Psoas muscle (tissue), 8 donors: Measurements from ENCODE around the gene MYORG. TPM values are rescaled to one million over a fixed set of nuclear protein-coding genes. Genes with fewer than 3 reads are reported as not detected.

Experiments used
- ATAC-seq, 4 donors: fragments of 200-7000 bp; cut with Tn5 transposase; one replicate each; pipeline ENCODE4 v1.9.1; 2020; ENCODE audit warnings: moderate library complexity in 3 of 4, mild to moderate bottlenecking in 2 of 4
- DNase-seq, 2 donors: peaks; one replicate each; pipeline ENCODE4 v3.0.0-alpha.2; 2020
- H3K27ac ChIP-seq: fragments of 200-600 bp; one replicate; pipeline ENCODE4 v1.8.0; 2022
- H3K27me3 ChIP-seq, 3 donors: fragments of 200-600 bp in 1 of 3; one replicate each; pipeline versions ENCODE4 v1.6.1 to v1.8.0; 2013 to 2022; ENCODE audit warnings: low read length in 2 of 3, mild to moderate bottlenecking in 2 of 3, moderate library complexity in 1 of 3; ENCODE audit not compliant: insufficient read depth in 3 of 3
- H3K36me3 ChIP-seq, 2 donors: fragments of 200-600 bp in 1 of 2; one replicate each; pipeline versions ENCODE4 v1.6.1 to v1.8.0; 2013 to 2022; ENCODE audit warnings: low read depth in 1 of 2, mild to moderate bottlenecking in 1 of 2, moderate library complexity in 1 of 2; ENCODE audit not compliant: insufficient read depth in 1 of 2
- H3K4me1 ChIP-seq: fragments of 200-600 bp; one replicate; pipeline ENCODE4 v1.8.0; 2022
- H3K4me3 ChIP-seq: fragments of 200-600 bp; one replicate; pipeline ENCODE4 v1.8.0; 2022; ENCODE audit warnings: mild to moderate bottlenecking
- H3K9me3 ChIP-seq: fragments of 200-600 bp; one replicate; pipeline ENCODE4 v1.8.0; 2022
- CTCF ChIP-seq: fragments of 200-600 bp; IDR thresholded peaks from one replicate; pipeline ENCODE4 v1.8.0; 2022; ENCODE audit warnings: antibody characterized with exemption
- WGBS, 3 donors: extraction: QIAGEN DNeasy Blood & Tissue Kit; methylation state at CpG; one replicate each; pipeline versions ENCODE4 v1.1.6 to v1.1.7; 2013; 5-methylcytosine and 5-hydroxymethylcytosine counted together
- intact Hi-C, 2 donors: fragments of 100-400 bp; cut with DNase I; formaldehyde crosslinking; loops; one replicate each; pipeline versions ENCODE4 v1.11.0 to v1.14.2; 2022
- polyA plus RNA-seq, 3 donors: library from polyadenylated mRNA; stranded (reverse); fragments of 200-250 nt; gene quantifications; one replicate each; pipeline ENCODE4 v1.2.3, GENCODE V29; 2013
- total RNA-seq, 4 donors: library from RNA; stranded (reverse); fragmentation: NEBNext Ultra II Directional in 2 of 4; extraction: Animal tissue kit (Norgen Biotek cat#: 25700) in 2 of 4; gene quantifications; one replicate each; pipeline versions ENCODE4 v1.2.1 to v1.2.4, GENCODE V29; 2021 to 2023
- donor health status: healthy with polysubstance abuse.
- donor health status: DM: no; HTN: no; CAD: no; lungs with moderate emphysema.
- donor health status: Bipolar disorder and iron deficiency.
- donor health status: healthy.
- donor health status: DM: yes; HTN: yes; CAD: no.
- donor health status: DM: no; HTN: no; CAD: no.
- donor health status: DM: no; HTN: no; CAD: no.
- donor health status: DM: yes; HTN: yes; CAD: no.

Gene MYORG
- total and polyA plus RNA-seq, 7 donors = 6.3 to 50.7 (median 28.9) TPM

GRCh38 chr9:34377404-34377746 lies 677 bp upstream of the MYORG start:
- Histone ChIP-seq H3K36me3 (peaks cover 0 to 2% of the 10 kb centered on the region in 2 donors), H3K27me3 (no peaks in the 10 kb centered on the region), H3K4me1 (peaks cover 29% of the 10 kb centered on the region), H3K9me3 (no peaks in the 10 kb centered on the region), H3K4me3 (peak overlapping the region; percentile 71), H3K27ac (peak overlapping the region; percentile 78)
- DNase-seq = peak; percentile 27 to 72
- no peak for ATAC-seq
- WGBS, 3 donors = 3 to 13% (median 5%) methylated on average over 21 of the region's 21 CpGs
- intact Hi-C loops = loop anchor here (5.0 kb wide), 1 partner anchor 120 kb away; no protein-coding TSS in a partner anchor
- TF ChIP-seq CTCF = no peak

- ATAC-seq (peak; percentile 47 to 69 (median 64)), DNase-seq (peak; percentile 69 to 84)
- H3K36me3 ChIP-seq = peaks cover 0 to 15% of the 10 kb centered on the region in 2 donors
- H3K4me1 ChIP-seq = peaks cover 24% of the 10 kb centered on the region
- WGBS, 3 donors = 3 to 12% (median 7%) methylated on average over 16 to 22 of the region's 22 CpGs
- no peaks in the 10 kb centered on the region for H3K9me3 ChIP-seq
- TF ChIP-seq CTCF = peak; percentile 18
- intact Hi-C loops = loop anchor here (5.0 kb wide), 1 partner anchor 119 kb away; no protein-coding TSS in a partner anchor
- H3K27me3 ChIP-seq = no peaks in the 10 kb centered on the region
- H3K4me3 ChIP-seq = peak overlapping the region; percentile 71
- peak overlapping the region; percentile 78 for H3K27ac ChIP-seq
These were observed 650 bp downstream of the MYORG start for GRCh38 chr9:34375901-34376595.

GRCh38 chr9:34374905-34375552 lies 1.7 kb downstream of the MYORG start:
- no peak for TF ChIP-seq CTCF
- peak in 2 of 4 donors; percentile 18 to 28 for ATAC-seq
- peaks cover 0 to 25% of the 10 kb centered on the region in 2 donors for H3K36me3 ChIP-seq
- intact Hi-C loops = loop anchor here (5.0 kb wide), 1 partner anchor 118 kb away; no protein-coding TSS in a partner anchor
- H3K4me1 ChIP-seq = peaks cover 24% of the 10 kb centered on the region
- H3K4me3 ChIP-seq = peak overlapping the region; percentile 71
- 21 to 27% (median 25%) methylated on average over 5 of the region's 5 CpGs for WGBS, 3 donors
- DNase-seq = no peak
- H3K27me3 ChIP-seq = no peaks in the 10 kb centered on the region
- no peaks in the 10 kb centered on the region for H3K9me3 ChIP-seq
- peak overlapping the region; percentile 78 for H3K27ac ChIP-seq

GRCh38 chr9:34374339-34374738 lies 2.4 kb downstream of the MYORG start:
- TF ChIP-seq CTCF = no peak
- ATAC-seq = no peak
- DNase-seq = no peak
- intact Hi-C loops = no loop called here
- Histone ChIP-seq H3K4me3 (no peak overlapping the region), H3K27me3 (no peaks in the 10 kb centered on the region), H3K36me3 (peaks cover 0 to 28% of the 10 kb centered on the region in 2 donors), H3K9me3 (no peaks in the 10 kb centered on the region), H3K4me1 (peaks cover 31% of the 10 kb centered on the region), H3K27ac (peak overlapping the region; percentile 78)
- WGBS, 3 donors = 51 to 72% (median 54%) methylated on average over 3 of the region's 3 CpGs
